NCI-H1930 (cell line): ENCODE results near the gene IDH3A.

ENCODE experiments used
- DNase-seq, 2 experiments: peaks; one replicate each; lab custom pipeline; 2025; lab: John Stamatoyannopoulos, UW

Gene IDH3A

GRCh38 chr15:78149068-78149804, at the start of gene IDH3A:
TSS of gene IDH3A (plus strand) at chr15:78149362. CDS start at chr15:78149404, 42 bp downstream.
- DNase-seq: peak; percentile 84 to 91

GRCh38 chr15:78100886-78101285, 48.3 kb upstream of the IDH3A start:
- no peak for DNase-seq

GRCh38 chr15:78101423-78102105, 47.6 kb upstream of the IDH3A start:
- DNase-seq: no peak

- DNase-seq: no peak
Observed at GRCh38 chr15:78102211-78102610, 47.0 kb upstream of the IDH3A start.

- DNase-seq: no peak
Observed at GRCh38 chr15:78102741-78103140, 46.4 kb upstream of the IDH3A start.

- DNase-seq: no peak
Observed at GRCh38 chr15:78103406-78104118, 45.6 kb upstream of the IDH3A start.

GRCh38 chr15:78104119-78104479, 45.1 kb upstream of the IDH3A start:
- no peak for DNase-seq

GRCh38 chr15:78104566-78105475, 44.3 kb upstream of the IDH3A start:
- DNase-seq: no peak

- DNase-seq: no peak
Observed at GRCh38 chr15:78105476-78106241, 43.5 kb upstream of the IDH3A start.

GRCh38 chr15:78107471-78107870, 41.7 kb upstream of the IDH3A start:
- DNase-seq: no peak

GRCh38 chr15:78108300-78109084, 40.7 kb upstream of the IDH3A start:
- peak in 1 of 2 experiments; percentile 22 for DNase-seq

- DNase-seq: no peak
Observed at GRCh38 chr15:78109156-78109555, 40.0 kb upstream of the IDH3A start.

GRCh38 chr15:78110096-78110495, 39.1 kb upstream of the IDH3A start:
- no peak for DNase-seq

GRCh38 chr15:78110916-78111475, 38.2 kb upstream of the IDH3A start:
- no peak for DNase-seq

- DNase-seq: no peak
Observed at GRCh38 chr15:78111788-78112187, 37.4 kb upstream of the IDH3A start.

GRCh38 chr15:78112551-78112950, 36.6 kb upstream of the IDH3A start:
- DNase-seq: no peak

GRCh38 chr15:78120523-78120922, 28.6 kb upstream of the IDH3A start:
- DNase-seq: no peak

- no peak for DNase-seq
Observed at GRCh38 chr15:78125267-78125666, 23.9 kb upstream of the IDH3A start.

- no peak for DNase-seq
Observed at GRCh38 chr15:78127882-78128281, 21.3 kb upstream of the IDH3A start.
